ENCODE results near the gene TAF4. TPM values are rescaled to one million over a fixed set of nuclear protein-coding genes. Genes with fewer than 3 reads are reported as not detected.

Gene TAF4
- total and polyA plus RNA-seq, 2 donors (not counting 3 experiments of a cell fraction or from before 2014, with no cell fraction given) = 6.1 to 19.5 TPM

GRCh38 chr20:61977419-61977786, 88.3 kb downstream of the TAF4 start:
- H3K9ac ChIP-seq (replicated peaks; ENCODE audit: extremely low read depth, insufficient read depth, low read length) = no peak overlapping the region
- TF ChIP-seq POLR2AphosphoS5 (IDR thresholded peaks at IDR 0.05; ENCODE audit: insufficient read depth, low read depth, low read length) (no peak), GATA2 (IDR thresholded peaks at IDR 0.05; ENCODE audit: insufficient read depth, insufficient read length, low read depth, low read length) (no peak), FOS (IDR thresholded peaks at IDR 0.05; ENCODE audit: borderline replicate concordance, insufficient read depth, low read length) (no peak), JUN (IDR thresholded peaks at IDR 0.05; ENCODE audit: borderline replicate concordance, insufficient read depth, insufficient read length, low read depth) (no peak), MYC (IDR thresholded peaks at IDR 0.05; ENCODE audit: low read depth, low read length) (no peak)
- H4K20me1 ChIP-seq (replicated peaks; ENCODE audit: control insufficient read depth, extremely low read depth, insufficient read depth, low read length) = no peaks in the 10 kb centered on the region
- H3K27me3 ChIP-seq (ENCODE audit: control insufficient read depth in 2 of 2, insufficient read depth in 2 of 2, low read length in 2 of 2) = no peaks in the 10 kb centered on the region
- FAIRE-seq = no peak
- no peak overlapping the region for H3K27ac ChIP-seq (ENCODE audit: insufficient read depth, low read depth, low read length)
- POLR2A ChIA-PET = no interaction called here
- H2AFZ ChIP-seq (ENCODE audit: low read depth, low read length) = no peak overlapping the region
- H3K9me3 ChIP-seq (replicated peaks; ENCODE audit: control insufficient read depth, insufficient read depth, low read length) = no peaks in the 10 kb centered on the region
- no peak for DNase-seq (ENCODE audit: low read depth, low spot score)
- intact Hi-C loops (cut with micrococcal nuclease) (no loop called here), dilution Hi-C loops (cut with MboI; ENCODE audit: extremely low pct_ligation_motif_present, low sequenced_read_pairs) (no loop called here)
- BruUV-seq (replicated peaks) = no TSS peak
- no peaks in the 10 kb centered on the region for H3K9me1 ChIP-seq (replicated peaks; ENCODE audit: control insufficient read depth, extremely low read depth, insufficient read depth, low read length)
- CTCF ChIA-PET = no interaction called here
- H3K36me3 ChIP-seq (ENCODE audit: control insufficient read depth in 2 of 2, extremely low read depth in 1 of 2, insufficient read depth in 2 of 2, low read length in 2 of 2) = peaks cover 0 to 6% of the 10 kb centered on the region in 2 experiments
- H3K4me1 ChIP-seq (ENCODE audit: control insufficient read depth, extremely low read depth, insufficient read depth, low read length) = no peaks in the 10 kb centered on the region
- H3K4me2 ChIP-seq (ENCODE audit: insufficient read depth, low read length) = no peak overlapping the region
- H3K79me2 ChIP-seq (ENCODE audit: control insufficient read depth, insufficient read depth, low read length) = no peaks in the 10 kb centered on the region
- H3K4me3 ChIP-seq (replicated peaks in 1 of 3; ENCODE audit: insufficient read depth in 1 of 3, low read depth in 1 of 3, low read length in 3 of 3) = no peak overlapping the region

GRCh38 chr20:61976644-61977418, 88.8 kb downstream of the TAF4 start:
- BruUV-seq (replicated peaks) = no TSS peak
- Histone ChIP-seq H3K79me2 (ENCODE audit: control insufficient read depth, insufficient read depth, low read length) (no peaks in the 10 kb centered on the region), H4K20me1 (replicated peaks; ENCODE audit: control insufficient read depth, extremely low read depth, insufficient read depth, low read length) (no peaks in the 10 kb centered on the region), H3K27ac (ENCODE audit: insufficient read depth, low read depth, low read length) (no peak overlapping the region), H3K9me3 (replicated peaks; ENCODE audit: control insufficient read depth, insufficient read depth, low read length) (no peaks in the 10 kb centered on the region), H3K4me2 (ENCODE audit: insufficient read depth, low read length) (no peak overlapping the region), H3K36me3 (ENCODE audit: control insufficient read depth in 2 of 2, extremely low read depth in 1 of 2, insufficient read depth in 2 of 2, low read length in 2 of 2) (peaks cover 0 to 8% of the 10 kb centered on the region in 2 experiments), H3K9me1 (replicated peaks; ENCODE audit: control insufficient read depth, extremely low read depth, insufficient read depth, low read length) (no peaks in the 10 kb centered on the region), H3K4me1 (ENCODE audit: control insufficient read depth, extremely low read depth, insufficient read depth, low read length) (no peaks in the 10 kb centered on the region), H2AFZ (ENCODE audit: low read depth, low read length) (no peak overlapping the region), H3K4me3 (replicated peaks in 1 of 3; ENCODE audit: insufficient read depth in 1 of 3, low read depth in 1 of 3, low read length in 3 of 3) (no peak overlapping the region), H3K27me3 (ENCODE audit: control insufficient read depth in 2 of 2, insufficient read depth in 2 of 2, low read length in 2 of 2) (no peaks in the 10 kb centered on the region), H3K9ac (replicated peaks; ENCODE audit: extremely low read depth, insufficient read depth, low read length) (no peak overlapping the region)
- DNase-seq (ENCODE audit: low read depth, low spot score) = no peak
- ChIA-PET CTCF (no interaction called here), POLR2A (no interaction called here)
- dilution Hi-C loops (cut with MboI; ENCODE audit: extremely low pct_ligation_motif_present, low sequenced_read_pairs) (no loop called here), intact Hi-C loops (cut with micrococcal nuclease) (no loop called here)
- FAIRE-seq = no peak
- TF ChIP-seq FOS (IDR thresholded peaks at IDR 0.05; ENCODE audit: borderline replicate concordance, insufficient read depth, low read length) = no peak
- TF ChIP-seq MYC (IDR thresholded peaks at IDR 0.05; ENCODE audit: low read depth, low read length) = no peak
- TF ChIP-seq CTCF (IDR thresholded peaks at IDR 0.05; ENCODE audit: extremely low read depth in 1 of 2, insufficient read depth in 1 of 2, low read depth in 1 of 2, low read length in 2 of 2) = no peak
- no peak for TF ChIP-seq EZH2 (IDR thresholded peaks at IDR 0.05; ENCODE audit: borderline replicate concordance, low read depth, low read length, severe bottlenecking)
- TF ChIP-seq JUN (IDR thresholded peaks at IDR 0.05; ENCODE audit: borderline replicate concordance, insufficient read depth, insufficient read length, low read depth) = no peak
- no peak for TF ChIP-seq GATA2 (IDR thresholded peaks at IDR 0.05; ENCODE audit: insufficient read depth, insufficient read length, low read depth, low read length)
- TF ChIP-seq POLR2A (IDR thresholded peaks at IDR 0.05; ENCODE audit: low read depth, low read length) = no peak
- TF ChIP-seq POLR2AphosphoS5 (IDR thresholded peaks at IDR 0.05; ENCODE audit: insufficient read depth, low read depth, low read length) = no peak
- TF ChIP-seq, protein P1, sequence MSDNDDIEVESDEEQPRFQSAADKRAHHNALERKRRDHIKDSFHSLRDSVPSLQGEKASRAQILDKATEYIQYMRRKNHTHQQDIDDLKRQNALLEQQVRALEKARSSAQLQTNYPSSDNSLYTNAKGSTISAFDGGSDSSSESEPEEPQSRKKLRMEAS (IDR thresholded peaks at IDR 0.05; ENCODE audit: insufficient read depth, insufficient read length) = no peak

Measured in endothelial cell of umbilical vein (primary cell).